Neural cell (in vitro differentiated cells): ENCODE measurements around the gene SLC1A2. TPM values are rescaled to one million over a fixed set of nuclear protein-coding genes. Genes with fewer than 3 reads are reported as not detected.

ENCODE experiments used
- H2AFZ ChIP-seq: fragments of 200-600, 300-800 bp; sonication (generic), shearing (Covaris generic); 2 replicates; pipeline ENCODE4 v1.6.0; 2014; ENCODE audit warnings: low read depth, mild to moderate bottlenecking, antibody characterized with exemption, low read length, moderate library complexity
- H3F3A ChIP-seq: fragments of 200-600 bp; shearing (Covaris generic); 2 replicates; pipeline ENCODE4 v1.6.1; 2016; ENCODE audit warnings: mild to moderate bottlenecking, moderate library complexity, mixed read lengths, antibody characterized with exemption, low read length; ENCODE audit not compliant: insufficient read depth, poor library complexity, severe bottlenecking
- H3K27ac ChIP-seq: fragments of 200-600, 300-800 bp; sonication (generic), shearing (Covaris generic); 2 replicates; pipeline ENCODE4 v1.5.1; 2014; ENCODE audit warnings: mild to moderate bottlenecking, low read length, moderate library complexity
- H3K27me3 ChIP-seq: fragments of 300-800, 200-600 bp; sonication (generic), shearing (Covaris generic); 2 replicates; pipeline ENCODE4 v1.6.0; 2014; ENCODE audit warnings: mild to moderate bottlenecking, low read depth, low read length, moderate library complexity; ENCODE audit not compliant: insufficient read depth
- H3K36me3 ChIP-seq: fragments of 300-800, 200-600 bp; sonication (generic), shearing (Covaris generic); 2 replicates; pipeline ENCODE4 v1.5.1; 2014; ENCODE audit warnings: mild to moderate bottlenecking, antibody characterized with exemption, low read length, moderate library complexity; ENCODE audit not compliant: insufficient read depth
- H3K4me2 ChIP-seq: fragments of 300-800, 200-600 bp; sonication (generic), shearing (Covaris generic); 2 replicates; pipeline ENCODE4 v1.6.0; 2014; ENCODE audit warnings: mild to moderate bottlenecking, low read length
- H3K4me3 ChIP-seq: fragments of 300-800, 200-600 bp; sonication (generic), shearing (Covaris generic); 2 replicates; pipeline ENCODE4 v1.5.1; 2014; ENCODE audit warnings: mild to moderate bottlenecking, low read length, moderate library complexity
- H3K79me2 ChIP-seq: fragments of 200-600 bp; shearing (Covaris generic); replicated peaks from 2 replicates; pipeline ENCODE4 v1.6.0; 2014; ENCODE audit warnings: mild to moderate bottlenecking, low read length, moderate library complexity; ENCODE audit not compliant: insufficient read depth
- H3K9ac ChIP-seq: fragments of 300-800, 200-600 bp; sonication (generic), shearing (Covaris generic); 2 replicates; pipeline ENCODE4 v1.6.1; 2016; ENCODE audit warnings: mild to moderate bottlenecking, low read length, mixed read lengths
- H3K9me2 ChIP-seq: fragments of 200-600 bp; shearing (Covaris generic); 2 replicates; pipeline ENCODE4 v1.6.1; 2016; ENCODE audit warnings: mild to moderate bottlenecking, low read length, mixed read lengths; ENCODE audit not compliant: insufficient read depth
- H3K9me3 ChIP-seq: fragments of 200-600, 300-800 bp; sonication (generic), shearing (Covaris generic); 2 replicates; pipeline ENCODE4 v1.6.1; 2016; ENCODE audit warnings: mild to moderate bottlenecking, mixed run types, low read length, moderate library complexity, mixed read lengths
- H4K20me1 ChIP-seq: fragments of 200-600 bp; shearing (Covaris generic); 2 replicates; pipeline ENCODE4 v1.6.1; 2016; ENCODE audit warnings: mild to moderate bottlenecking, mixed run types; ENCODE audit not compliant: insufficient read depth
- EP300 ChIP-seq: fragments of 450-650 bp; conservative IDR thresholded peaks from 2 replicates; pipeline ENCODE4 v1.6.1; 2014; ENCODE audit warnings: antibody characterized with exemption, mild to moderate bottlenecking, moderate library complexity; ENCODE audit not compliant: poor library complexity, severe bottlenecking
- EZH2 ChIP-seq: fragments of 200-600, 300-800 bp; shearing (Covaris generic), sonication (generic); IDR thresholded peaks from 2 replicates; pipeline ENCODE4 v1.6.1; 2014; ENCODE audit warnings: antibody characterized with exemption, low read length, borderline replicate concordance, mild to moderate bottlenecking; ENCODE audit not compliant: insufficient read depth, poor library complexity, severe bottlenecking
- MXI1 ChIP-seq: fragments of 450-650 bp; conservative IDR thresholded peaks from 2 replicates; pipeline ENCODE4 v1.6.1; 2014; ENCODE audit warnings: antibody characterized with exemption, mild to moderate bottlenecking; ENCODE audit not compliant: poor library complexity, severe bottlenecking
- POLR2AphosphoS5 ChIP-seq: IDR thresholded peaks from 2 replicates; pipeline ENCODE4 v1.6.1; 2012
- RAD21 ChIP-seq: fragments of 450-650 bp; conservative IDR thresholded peaks from 2 replicates; pipeline ENCODE4 v1.6.1; 2014; ENCODE audit warnings: antibody characterized with exemption, mild to moderate bottlenecking, moderate library complexity
- SMC3 ChIP-seq: fragments of 450-650 bp; conservative IDR thresholded peaks from 2 replicates; pipeline ENCODE4 v1.6.1; 2014; ENCODE audit warnings: antibody characterized with exemption, mild to moderate bottlenecking, moderate library complexity; ENCODE audit not compliant: poor library complexity
- TAF1 ChIP-seq: IDR thresholded peaks from 2 replicates; pipeline ENCODE4 v1.6.1; 2012; ENCODE audit warnings: low read depth
- polyA plus RNA-seq: library from polyadenylated mRNA; depleted of rRNA; stranded (reverse); fragments of >200 nt; gene quantifications from 2 replicates; pipeline ENCODE4 v1.2.3, GENCODE V29; 2014
- TF ChIP-seq, protein P1 (sequence below): IDR thresholded peaks from 2 replicates; pipeline ENCODE4 v1.6.1; 2012; ENCODE audit warnings: borderline replicate concordance
- TF ChIP-seq, protein P2 (sequence below): fragments of 450-650 bp; IDR thresholded peaks from 2 replicates; pipeline ENCODE4 v1.5.1; 2014; ENCODE audit warnings: antibody characterized with exemption, mild to moderate bottlenecking, moderate library complexity; ENCODE audit not compliant: poor library complexity, severe bottlenecking

SLC1A2 gene
- polyA plus RNA-seq, 1 donor from 2014 or later: 134 TPM

- Histone ChIP-seq H3K27ac (no peak overlapping the region), H4K20me1 (no peaks in the 10 kb centered on the region), H3K79me2 (peaks cover 11% of the 10 kb centered on the region), H3F3A (no peaks in the 10 kb centered on the region), H2AFZ (no peak overlapping the region), H3K9me2 (no peaks in the 10 kb centered on the region), H3K9ac (no peak overlapping the region), H3K9me3 (no peaks in the 10 kb centered on the region), H3K4me3 (no peak overlapping the region), H3K4me2 (no peak overlapping the region), H3K27me3 (no peaks in the 10 kb centered on the region), H3K36me3 (no peaks in the 10 kb centered on the region)
- TF ChIP-seq EZH2: no peak
- no peak for TF ChIP-seq RAD21
- TF ChIP-seq POLR2AphosphoS5: no peak
- TF ChIP-seq SMC3: no peak
- TF ChIP-seq, protein P1, sequence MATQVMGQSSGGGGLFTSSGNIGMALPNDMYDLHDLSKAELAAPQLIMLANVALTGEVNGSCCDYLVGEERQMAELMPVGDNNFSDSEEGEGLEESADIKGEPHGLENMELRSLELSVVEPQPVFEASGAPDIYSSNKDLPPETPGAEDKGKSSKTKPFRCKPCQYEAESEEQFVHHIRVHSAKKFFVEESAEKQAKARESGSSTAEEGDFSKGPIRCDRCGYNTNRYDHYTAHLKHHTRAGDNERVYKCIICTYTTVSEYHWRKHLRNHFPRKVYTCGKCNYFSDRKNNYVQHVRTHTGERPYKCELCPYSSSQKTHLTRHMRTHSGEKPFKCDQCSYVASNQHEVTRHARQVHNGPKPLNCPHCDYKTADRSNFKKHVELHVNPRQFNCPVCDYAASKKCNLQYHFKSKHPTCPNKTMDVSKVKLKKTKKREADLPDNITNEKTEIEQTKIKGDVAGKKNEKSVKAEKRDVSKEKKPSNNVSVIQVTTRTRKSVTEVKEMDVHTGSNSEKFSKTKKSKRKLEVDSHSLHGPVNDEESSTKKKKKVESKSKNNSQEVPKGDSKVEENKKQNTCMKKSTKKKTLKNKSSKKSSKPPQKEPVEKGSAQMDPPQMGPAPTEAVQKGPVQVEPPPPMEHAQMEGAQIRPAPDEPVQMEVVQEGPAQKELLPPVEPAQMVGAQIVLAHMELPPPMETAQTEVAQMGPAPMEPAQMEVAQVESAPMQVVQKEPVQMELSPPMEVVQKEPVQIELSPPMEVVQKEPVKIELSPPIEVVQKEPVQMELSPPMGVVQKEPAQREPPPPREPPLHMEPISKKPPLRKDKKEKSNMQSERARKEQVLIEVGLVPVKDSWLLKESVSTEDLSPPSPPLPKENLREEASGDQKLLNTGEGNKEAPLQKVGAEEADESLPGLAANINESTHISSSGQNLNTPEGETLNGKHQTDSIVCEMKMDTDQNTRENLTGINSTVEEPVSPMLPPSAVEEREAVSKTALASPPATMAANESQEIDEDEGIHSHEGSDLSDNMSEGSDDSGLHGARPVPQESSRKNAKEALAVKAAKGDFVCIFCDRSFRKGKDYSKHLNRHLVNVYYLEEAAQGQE: no peak
- no peak for TF ChIP-seq EP300
- no peak for TF ChIP-seq TAF1
- no peak for TF ChIP-seq MXI1
- TF ChIP-seq, protein P2, sequence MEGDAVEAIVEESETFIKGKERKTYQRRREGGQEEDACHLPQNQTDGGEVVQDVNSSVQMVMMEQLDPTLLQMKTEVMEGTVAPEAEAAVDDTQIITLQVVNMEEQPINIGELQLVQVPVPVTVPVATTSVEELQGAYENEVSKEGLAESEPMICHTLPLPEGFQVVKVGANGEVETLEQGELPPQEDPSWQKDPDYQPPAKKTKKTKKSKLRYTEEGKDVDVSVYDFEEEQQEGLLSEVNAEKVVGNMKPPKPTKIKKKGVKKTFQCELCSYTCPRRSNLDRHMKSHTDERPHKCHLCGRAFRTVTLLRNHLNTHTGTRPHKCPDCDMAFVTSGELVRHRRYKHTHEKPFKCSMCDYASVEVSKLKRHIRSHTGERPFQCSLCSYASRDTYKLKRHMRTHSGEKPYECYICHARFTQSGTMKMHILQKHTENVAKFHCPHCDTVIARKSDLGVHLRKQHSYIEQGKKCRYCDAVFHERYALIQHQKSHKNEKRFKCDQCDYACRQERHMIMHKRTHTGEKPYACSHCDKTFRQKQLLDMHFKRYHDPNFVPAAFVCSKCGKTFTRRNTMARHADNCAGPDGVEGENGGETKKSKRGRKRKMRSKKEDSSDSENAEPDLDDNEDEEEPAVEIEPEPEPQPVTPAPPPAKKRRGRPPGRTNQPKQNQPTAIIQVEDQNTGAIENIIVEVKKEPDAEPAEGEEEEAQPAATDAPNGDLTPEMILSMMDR: no peak
Observed at GRCh38 chr11:35375332-35376117, 43.8 kb downstream of the SLC1A2 start.

DNA sequence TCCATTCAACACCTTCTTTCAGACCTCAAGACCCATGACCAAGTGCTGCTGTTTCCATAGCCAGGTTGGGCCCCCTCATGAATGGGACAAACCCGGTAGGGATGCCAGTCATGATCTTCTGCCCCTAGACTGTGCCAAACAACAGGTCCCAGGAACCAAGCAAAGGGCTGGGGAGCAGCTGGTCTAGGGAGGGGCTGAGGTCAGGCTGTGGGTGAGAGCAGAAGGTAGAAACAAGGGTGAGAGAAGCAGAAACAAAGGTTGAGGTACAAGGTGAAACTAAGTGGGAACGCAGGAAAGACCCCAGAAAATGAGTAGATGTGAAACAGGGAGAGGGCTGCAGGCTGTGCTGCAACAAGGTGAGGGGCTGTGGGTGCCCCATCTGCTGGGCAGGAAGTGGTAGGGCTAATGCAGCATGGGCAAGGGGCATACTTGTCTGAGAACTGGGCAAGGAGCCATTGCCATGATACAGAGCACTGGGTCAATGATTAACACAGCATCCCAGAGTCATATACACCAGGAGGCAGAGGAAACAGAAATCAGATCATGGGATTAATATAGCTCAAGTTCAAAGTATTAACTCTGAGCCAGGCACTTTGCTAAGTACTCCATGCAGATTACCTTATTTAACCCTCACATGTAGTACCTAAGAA is 45.9 kb downstream of the SLC1A2 start:
- Histone ChIP-seq H3K27ac (no peak overlapping the region), H3K9me2 (no peaks in the 10 kb centered on the region), H3K4me2 (no peak overlapping the region), H3K9ac (no peak overlapping the region), H3K27me3 (no peaks in the 10 kb centered on the region), H3K79me2 (peaks cover 6% of the 10 kb centered on the region), H3F3A (no peaks in the 10 kb centered on the region), H2AFZ (no peak overlapping the region), H3K9me3 (no peaks in the 10 kb centered on the region), H3K4me3 (no peak overlapping the region), H4K20me1 (no peaks in the 10 kb centered on the region), H3K36me3 (no peaks in the 10 kb centered on the region)
- TF ChIP-seq POLR2AphosphoS5 (no peak), EP300 (no peak), EZH2 (no peak), SMC3 (no peak), MXI1 (no peak), RAD21 (no peak), TAF1 (no peak)
- TF ChIP-seq, protein P1: no peak
- TF ChIP-seq, protein P2: no peak
